SK-N-SH (cell line): ENCODE results near the gene CASP12. TPM values are rescaled to one million over a fixed set of nuclear protein-coding genes. Genes with fewer than 3 reads are reported as not detected.

Experiments used
- CTCF ChIA-PET: fragments of 300-600, 350-600 bp; formaldehyde crosslinking; extraction: SDS; loops from one replicate; lab custom pipeline; 2021; lab: Yijun Ruan, JAX
- POLR2A ChIA-PET: fragments of 350-600 bp; sonication (Branson Sonifier 250); formaldehyde crosslinking; extraction: SDS; loops from one replicate; lab custom pipeline; 2020; ENCODE audit warnings: antibody characterized with exemption, inconsistent platforms; lab: Yijun Ruan, JAX
- DNase-seq: peaks from one replicate; pipeline ENCODE4 v3.0.0; 2012
- H2AFZ ChIP-seq: fragments of 200-600 bp; sonication (generic); 2 replicates; pipeline ENCODE4 v1.8.1; 2016; ENCODE audit warnings: antibody characterized with exemption, mild to moderate bottlenecking, low read depth
- H3F3A ChIP-seq: fragments of 200-600 bp; sonication (generic); replicated peaks from 2 replicates; pipeline ENCODE3; 2016; ENCODE audit warnings: antibody characterized with exemption, mild to moderate bottlenecking; ENCODE audit not compliant: insufficient read depth
- H3K27ac ChIP-seq, 2 experiments: fragments of 200-500 bp in 1 of 2; fragments of 200-600 bp in 1 of 2; sonication (Bioruptor generic) in 1 of 2; sonication (generic), shearing (Covaris generic) in 1 of 2; 2 replicates each; pipeline versions ENCODE4 v1.5.1 to v1.6.1; 2014 to 2016; ENCODE audit warnings: low read depth in 2 of 2, inconsistent platforms in 1 of 2, low read length in 1 of 2, mild to moderate bottlenecking in 1 of 2, mixed read lengths in 1 of 2
- H3K27me3 ChIP-seq: fragments of 200-600 bp; sonication (generic), shearing (Covaris generic); 2 replicates; pipeline ENCODE4 v1.6.1; 2016; ENCODE audit warnings: mixed run types; ENCODE audit not compliant: insufficient read depth
- H3K36me3 ChIP-seq, 2 experiments: fragments of 200-500 bp in 1 of 2; fragments of 200-600 bp in 1 of 2; sonication (Bioruptor generic) in 1 of 2; sonication (generic) in 1 of 2; replicated peaks in 1 of 2; 2 replicates each; pipeline versions ENCODE3 to v1.5.1; 2014 to 2016; ENCODE audit warnings: low read length in 1 of 2, mild to moderate bottlenecking in 1 of 2; ENCODE audit not compliant: insufficient read depth in 2 of 2, control insufficient read depth in 1 of 2
- H3K4me1 ChIP-seq, 2 experiments: fragments of 200-500 bp in 1 of 2; fragments of 200-600 bp in 1 of 2; sonication (Bioruptor generic) in 1 of 2; sonication (generic), shearing (Covaris generic) in 1 of 2; 2 replicates each; pipeline versions ENCODE4 v1.5.1 to v1.6.1; 2014 to 2016; ENCODE audit warnings: low read depth in 1 of 2, low read length in 1 of 2, mixed run types in 1 of 2; ENCODE audit not compliant: insufficient read depth in 2 of 2, control insufficient read depth in 1 of 2
- H3K4me2 ChIP-seq: fragments of 200-600 bp; sonication (generic), shearing (Covaris generic); 2 replicates; pipeline ENCODE4 v1.6.1; 2017; ENCODE audit warnings: mixed run types
- H3K4me3 ChIP-seq, 2 experiments: fragments of 200-500 bp in 1 of 2; fragments of 200-600 bp in 1 of 2; sonication (Bioruptor generic) in 1 of 2; sonication (generic), shearing (Covaris generic) in 1 of 2; 2 replicates each; pipeline versions ENCODE4 v1.5.1 to v1.8.1; 2014 to 2016; ENCODE audit warnings: low read depth in 2 of 2, inconsistent platforms in 1 of 2, low read length in 1 of 2, mild to moderate bottlenecking in 1 of 2, mixed read lengths in 1 of 2, moderate library complexity in 1 of 2
- H3K79me2 ChIP-seq: fragments of 200-600 bp; sonication (generic); 2 replicates; pipeline ENCODE4 v1.8.1; 2017; ENCODE audit warnings: mild to moderate bottlenecking; ENCODE audit not compliant: insufficient read depth
- H3K9ac ChIP-seq: fragments of 200-600 bp; sonication (generic); 2 replicates; pipeline ENCODE4 v1.6.1; 2017; ENCODE audit warnings: mixed run types
- H3K9me2 ChIP-seq: fragments of 200-600 bp; sonication (generic); 2 replicates; pipeline ENCODE4 v1.6.1; 2017; ENCODE audit warnings: mixed run types
- H3K9me3 ChIP-seq: fragments of 200-600 bp; sonication (generic); 2 replicates; pipeline ENCODE4 v1.6.1; 2017; ENCODE audit warnings: mixed run types, mild to moderate bottlenecking, moderate library complexity
- H4K20me1 ChIP-seq: fragments of 200-600 bp; sonication (generic); 2 replicates; pipeline ENCODE4 v1.6.1; 2017; ENCODE audit warnings: mild to moderate bottlenecking, mixed run types; ENCODE audit not compliant: insufficient read depth
- EP300 ChIP-seq, 2 experiments: IDR thresholded peaks; 2 replicates each; pipeline versions ENCODE4 v1.4.0 to v1.6.1; 2012; ENCODE audit warnings: borderline replicate concordance in 1 of 2, low read depth in 1 of 2, low read length in 1 of 2
- EZH2phosphoT487 ChIP-seq: fragments of 200-600 bp; sonication (generic); IDR thresholded peaks from 2 replicates; pipeline ENCODE4 v1.6.1; 2017; ENCODE audit warnings: low read depth, mixed run types, mild to moderate bottlenecking, antibody characterized with exemption, moderate library complexity, borderline replicate concordance
- FOSL2 ChIP-seq: IDR thresholded peaks from 2 replicates; pipeline ENCODE4 v1.4.0; 2012; ENCODE audit warnings: low read depth, mild to moderate bottlenecking, moderate library complexity, borderline replicate concordance
- GATA2 ChIP-seq: sonication (generic); formaldehyde crosslinking; IDR thresholded peaks from 2 replicates; pipeline ENCODE4 v1.5.0; 2020; ENCODE audit warnings: mild to moderate bottlenecking, missing genetic modification reagents
- MXI1 ChIP-seq: IDR thresholded peaks from 2 replicates; pipeline ENCODE4 v1.6.1; 2012; ENCODE audit warnings: mild to moderate bottlenecking, low read depth, low read length, improper control_type of control experiment
- POLR2AphosphoS5 ChIP-seq: IDR thresholded peaks from 2 replicates; pipeline ENCODE4 v1.6.1; 2012; ENCODE audit warnings: low read depth, low read length
- YY1 ChIP-seq: IDR thresholded peaks from 2 replicates; pipeline ENCODE4 v1.4.0; 2012; ENCODE audit warnings: low read depth, mild to moderate bottlenecking
- WGBS: methylation state at CpG from one replicate; pipeline ENCODE4 v1.1.6; 2017; ENCODE audit warnings: low lambda C conversion rate; 5-methylcytosine and 5-hydroxymethylcytosine counted together
- polyA plus RNA-seq, 3 experiments: library from polyadenylated mRNA; depleted of rRNA; stranded (reverse); fragments of >200 nt; gene quantifications; 2 replicates each; pipeline ENCODE4 v1.2.3, GENCODE V29; 2012
- TF ChIP-seq, protein P1 (sequence below): IDR thresholded peaks from 2 replicates; pipeline ENCODE4 v1.4.0; 2012; ENCODE audit warnings: low read depth, borderline replicate concordance
- TF ChIP-seq, protein P2 (sequence below): IDR thresholded peaks from 2 replicates; pipeline ENCODE4 v1.4.0; 2012; ENCODE audit warnings: low read depth, borderline replicate concordance

CASP12 gene
- polyA plus RNA-seq, 1 of the 3 experiments (the other 2 are of a cell fraction), result not detected

DNA sequence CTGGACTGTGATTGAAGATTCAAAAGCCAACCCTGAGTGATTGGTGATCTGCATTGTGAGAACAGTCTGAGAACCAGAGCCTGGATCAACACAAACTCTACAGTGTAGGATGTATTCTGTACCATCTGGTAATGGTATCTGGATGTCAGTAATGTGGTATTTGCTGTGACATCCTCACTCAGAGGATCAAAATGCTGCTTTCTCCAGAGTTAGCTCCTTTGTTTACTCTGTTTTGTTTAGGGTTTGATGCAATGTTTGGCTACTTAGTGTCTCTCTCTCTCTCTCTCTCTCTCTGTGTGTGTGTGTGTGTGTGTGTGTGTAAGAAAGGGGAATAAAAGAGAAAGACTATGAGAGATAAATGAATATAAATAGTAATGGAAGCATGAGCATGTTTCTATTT lies 45.8 kb upstream of the CASP12 start:
- Histone ChIP-seq H3K9ac (no peak overlapping the region), H2AFZ (no peak overlapping the region), H3K27me3 (no peaks in the 10 kb centered on the region), H3K36me3 (peaks cover 0 to 3% of the 10 kb centered on the region in 2 experiments), H3K9me2 (no peaks in the 10 kb centered on the region), H3K9me3 (no peaks in the 10 kb centered on the region), H3K79me2 (no peaks in the 10 kb centered on the region), H4K20me1 (no peaks in the 10 kb centered on the region), H3F3A (no peaks in the 10 kb centered on the region), H3K4me3 (no peak overlapping the region), H3K27ac (no peak overlapping the region), H3K4me1 (no peaks in the 10 kb centered on the region), H3K4me2 (no peak overlapping the region)
- DNase-seq, result no peak
- CTCF ChIA-PET, result no interaction called here
- TF ChIP-seq EP300 (IDR thresholded peaks at IDR 0.05; ENCODE audit: borderline replicate concordance in 1 of 2, low read depth in 1 of 2, low read length in 1 of 2) (no peak), MXI1 (no peak), GATA2 (no peak), POLR2AphosphoS5 (no peak), YY1 (no peak), EZH2phosphoT487 (no peak)
- TF ChIP-seq, protein P1, sequence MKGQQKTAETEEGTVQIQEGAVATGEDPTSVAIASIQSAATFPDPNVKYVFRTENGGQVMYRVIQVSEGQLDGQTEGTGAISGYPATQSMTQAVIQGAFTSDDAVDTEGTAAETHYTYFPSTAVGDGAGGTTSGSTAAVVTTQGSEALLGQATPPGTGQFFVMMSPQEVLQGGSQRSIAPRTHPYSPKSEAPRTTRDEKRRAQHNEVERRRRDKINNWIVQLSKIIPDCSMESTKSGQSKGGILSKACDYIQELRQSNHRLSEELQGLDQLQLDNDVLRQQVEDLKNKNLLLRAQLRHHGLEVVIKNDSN, result no peak
- TF ChIP-seq, protein P2, sequence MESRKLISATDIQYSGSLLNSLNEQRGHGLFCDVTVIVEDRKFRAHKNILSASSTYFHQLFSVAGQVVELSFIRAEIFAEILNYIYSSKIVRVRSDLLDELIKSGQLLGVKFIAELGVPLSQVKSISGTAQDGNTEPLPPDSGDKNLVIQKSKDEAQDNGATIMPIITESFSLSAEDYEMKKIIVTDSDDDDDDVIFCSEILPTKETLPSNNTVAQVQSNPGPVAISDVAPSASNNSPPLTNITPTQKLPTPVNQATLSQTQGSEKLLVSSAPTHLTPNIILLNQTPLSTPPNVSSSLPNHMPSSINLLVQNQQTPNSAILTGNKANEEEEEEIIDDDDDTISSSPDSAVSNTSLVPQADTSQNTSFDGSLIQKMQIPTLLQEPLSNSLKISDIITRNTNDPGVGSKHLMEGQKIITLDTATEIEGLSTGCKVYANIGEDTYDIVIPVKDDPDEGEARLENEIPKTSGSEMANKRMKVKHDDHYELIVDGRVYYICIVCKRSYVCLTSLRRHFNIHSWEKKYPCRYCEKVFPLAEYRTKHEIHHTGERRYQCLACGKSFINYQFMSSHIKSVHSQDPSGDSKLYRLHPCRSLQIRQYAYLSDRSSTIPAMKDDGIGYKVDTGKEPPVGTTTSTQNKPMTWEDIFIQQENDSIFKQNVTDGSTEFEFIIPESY, result no peak
- POLR2A ChIA-PET, result no interaction called here

DNA sequence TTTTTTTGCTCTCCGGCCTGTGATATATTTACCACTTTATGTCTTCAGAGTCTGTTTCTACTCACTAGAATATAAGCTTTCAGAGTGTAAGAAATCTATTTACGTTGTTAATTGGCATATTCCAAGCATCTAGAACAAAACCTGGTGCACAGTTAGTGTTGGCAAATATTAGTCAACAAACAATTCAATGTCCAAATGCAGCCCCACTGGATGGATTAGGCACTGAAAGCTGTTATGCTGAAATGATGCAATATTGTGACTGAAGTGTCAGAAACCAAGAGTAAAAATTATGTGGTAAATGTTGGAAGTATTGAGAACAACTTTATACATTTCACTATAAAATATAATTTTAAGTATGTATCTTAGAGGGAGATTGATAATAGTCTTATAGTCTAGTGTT lies 45.3 kb upstream of the CASP12 start:
- CTCF ChIA-PET, result no interaction called here
- 29% methylated on average over 2 of the region's 2 CpGs for WGBS
- no peaks in the 10 kb centered on the region for H3K4me1 ChIP-seq
- no peak overlapping the region for H3K4me2 ChIP-seq
- H3K27ac ChIP-seq, result no peak overlapping the region
- no peak for DNase-seq
- no peaks in the 10 kb centered on the region for H3F3A ChIP-seq
- H3K4me3 ChIP-seq, result no peak overlapping the region
- no peaks in the 10 kb centered on the region for H3K9me3 ChIP-seq
- POLR2A ChIA-PET, result no interaction called here
- no peak overlapping the region for H2AFZ ChIP-seq
- TF ChIP-seq FOSL2 (no peak), MXI1 (no peak), EP300 (IDR thresholded peaks at IDR 0.05; ENCODE audit: borderline replicate concordance in 1 of 2, low read depth in 1 of 2, low read length in 1 of 2) (no peak)
- peaks cover 0 to 3% of the 10 kb centered on the region in 2 experiments for H3K36me3 ChIP-seq
- H4K20me1 ChIP-seq, result no peaks in the 10 kb centered on the region
- H3K27me3 ChIP-seq, result no peaks in the 10 kb centered on the region
- H3K9me2 ChIP-seq, result no peaks in the 10 kb centered on the region
- H3K79me2 ChIP-seq, result no peaks in the 10 kb centered on the region
- H3K9ac ChIP-seq, result no peak overlapping the region
